ENCODE measurements around the gene MDC1.

- peak; percentile 95 to 99 (median 97) for TF ChIP-seq CTCF (IDR thresholded peaks at IDR 0.05)
- TF ChIP-seq POLR2A (IDR thresholded peaks at IDR 0.05) = peak; percentile 36
Observed at GRCh38 chr6:30678964-30679726, 37.9 kb downstream of the MDC1 start.
